Endodermal cell (in vitro differentiated cells): ENCODE data around the gene MRPL24. TPM values are rescaled to one million over a fixed set of nuclear protein-coding genes. Genes with fewer than 3 reads are reported as not detected.

Source experiments
- DNase-seq: peaks from one replicate; pipeline ENCODE4 v3.0.0-alpha.2; 2017
- H3K27ac ChIP-seq: 2 replicates; pipeline ENCODE4 v1.5.1; 2013; ENCODE audit warnings: mild to moderate bottlenecking, low read depth, low read length, moderate library complexity
- H3K27me3 ChIP-seq: 2 replicates; pipeline ENCODE4 v1.6.1; 2013; ENCODE audit warnings: mild to moderate bottlenecking, low read length, moderate library complexity; ENCODE audit not compliant: insufficient read depth, control insufficient read depth, poor library complexity, severe bottlenecking
- H3K36me3 ChIP-seq: 2 replicates; pipeline ENCODE4 v1.7.0; 2013; ENCODE audit warnings: mild to moderate bottlenecking, low read length, moderate library complexity; ENCODE audit not compliant: control insufficient read depth, insufficient read depth
- H3K4me1 ChIP-seq: one replicate; pipeline ENCODE4 v1.7.0; 2013; ENCODE audit warnings: low read length; ENCODE audit not compliant: control insufficient read depth, insufficient read depth
- H3K4me3 ChIP-seq: 2 replicates; pipeline ENCODE4 v1.5.1; 2013; ENCODE audit warnings: mild to moderate bottlenecking, low read length, moderate library complexity
- H3K9ac ChIP-seq: 2 replicates; pipeline ENCODE4 v1.6.1; 2013; ENCODE audit warnings: mild to moderate bottlenecking, low read length, moderate library complexity; ENCODE audit not compliant: poor library complexity, severe bottlenecking; ENCODE audit errors: extremely low read depth
- H3K9me3 ChIP-seq: 2 replicates; pipeline ENCODE4 v1.6.1; 2013; ENCODE audit warnings: mild to moderate bottlenecking, low read length, moderate library complexity; ENCODE audit not compliant: control insufficient read depth
- H3K27ac Mint-ChIP-seq: 2 replicates; pipeline ENCODE4 v1.8.0; 2020; ENCODE audit warnings: mixed read lengths
- H3K27me3 Mint-ChIP-seq: 2 replicates; pipeline ENCODE4 v1.8.0; 2021; ENCODE audit warnings: mild to moderate bottlenecking, mixed read lengths; ENCODE audit not compliant: insufficient read depth
- H3K36me3 Mint-ChIP-seq: 2 replicates; pipeline ENCODE4 v1.8.0; 2020; ENCODE audit warnings: low read depth, mixed read lengths
- H3K4me1 Mint-ChIP-seq: 2 replicates; pipeline ENCODE4 v1.8.0; 2020; ENCODE audit warnings: mixed read lengths
- H3K4me3 Mint-ChIP-seq: 2 replicates; pipeline ENCODE4 v1.8.0; 2020; ENCODE audit warnings: mild to moderate bottlenecking, moderate library complexity, mixed read lengths
- H3K9me3 Mint-ChIP-seq: 2 replicates; pipeline ENCODE4 v1.8.0; 2020; ENCODE audit warnings: mild to moderate bottlenecking, mixed read lengths
- CTCF ChIP-seq: fragments of 200-600 bp; sonication (generic); conservative IDR thresholded peaks from 2 replicates; pipeline ENCODE4 v1.5.0; 2021; ENCODE audit warnings: antibody characterized with exemption, mild to moderate bottlenecking
- WGBS, 2 experiments: methylation state at CpG; one replicate each; pipeline versions ENCODE4 v1.1.5 to v1.1.7; 2013; ENCODE audit warnings: missing lambda C conversion rate in 2 of 2, mixed read lengths in 1 of 2; ENCODE audit not compliant: insufficient coverage in 1 of 2, insufficient read length in 1 of 2; 5-methylcytosine and 5-hydroxymethylcytosine counted together
- total RNA-seq, 2 donors: library from RNA; stranded (reverse); fragmentation: NEBNext Ultra II Directional in 1 of 2; extraction: Animal tissue kit (Norgen Biotek cat#: 25700) in 1 of 2; gene quantifications; 2 replicates in 1 of 2; 3 replicates in 1 of 2; pipeline ENCODE4 v1.2.1, GENCODE V29; 2021

Gene MRPL24
- total RNA-seq, 2 donors from 2014 or later: 32.2 to 35.5 TPM

- Histone ChIP-seq H3K27me3 (no peaks in the 10 kb centered on the region), H3K27ac (no peak overlapping the region), H3K9me3 (no peaks in the 10 kb centered on the region), H3K36me3 (peaks cover 31% of the 10 kb centered on the region), H3K9ac (peak overlapping the region; percentile 81), H3K4me1 (peaks cover 17% of the 10 kb centered on the region), H3K4me3 (peak overlapping the region; percentile 97)
- 64 to 70% methylated on average over 6 to 7 of the region's 7 CpGs for WGBS, 2 experiments
- H3K27ac Mint-ChIP-seq: peak overlapping the region; percentile 91
- no peak for TF ChIP-seq CTCF
- no peak for DNase-seq
- H3K4me1 Mint-ChIP-seq: peaks cover 5% of the 10 kb centered on the region
- H3K9me3 Mint-ChIP-seq: no peaks in the 10 kb centered on the region
- H3K4me3 Mint-ChIP-seq: no peak overlapping the region
- H3K36me3 Mint-ChIP-seq: peaks cover 22% of the 10 kb centered on the region
- no peaks in the 10 kb centered on the region for H3K27me3 Mint-ChIP-seq
Observed at GRCh38 chr1:156727492-156727891, 13.4 kb downstream of the MRPL24 start.

GRCh38 chr1:156726549-156727226 is 14.2 kb downstream of the MRPL24 start:
- Mint-ChIP-seq H3K4me1 (peaks cover 5% of the 10 kb centered on the region), H3K27me3 (no peaks in the 10 kb centered on the region), H3K36me3 (peaks cover 25% of the 10 kb centered on the region), H3K27ac (no peak overlapping the region), H3K4me3 (no peak overlapping the region), H3K9me3 (no peaks in the 10 kb centered on the region)
- Histone ChIP-seq H3K27me3 (no peaks in the 10 kb centered on the region), H3K27ac (no peak overlapping the region), H3K9ac (no peak overlapping the region), H3K36me3 (peaks cover 35% of the 10 kb centered on the region), H3K4me3 (peak overlapping the region; percentile 97), H3K4me1 (peaks cover 17% of the 10 kb centered on the region), H3K9me3 (no peaks in the 10 kb centered on the region)
- DNase-seq: peak; percentile 89
- 62 to 63% methylated on average over 11 to 15 of the region's 15 CpGs for WGBS, 2 experiments
- TF ChIP-seq CTCF: peak; percentile 83

GRCh38 chr1:156725683-156726280 is 15.1 kb downstream of the MRPL24 start:
- H3K9ac ChIP-seq: no peak overlapping the region
- H3K4me1 Mint-ChIP-seq: peaks cover 5% of the 10 kb centered on the region
- H3K27me3 Mint-ChIP-seq: no peaks in the 10 kb centered on the region

More at GRCh38 chr1:156725683-156726280, 15.1 kb downstream of the MRPL24 start:
- peak; percentile 96 for DNase-seq
- no peaks in the 10 kb centered on the region for H3K27me3 ChIP-seq
- H3K4me3 ChIP-seq: peak overlapping the region; percentile 97
- WGBS, 2 experiments: 23 to 40% methylated on average over 11 to 18 of the region's 18 CpGs
- peak; percentile 99 for TF ChIP-seq CTCF
- H3K4me3 Mint-ChIP-seq: no peak overlapping the region
- H3K9me3 ChIP-seq: no peaks in the 10 kb centered on the region
- no peak overlapping the region for H3K27ac ChIP-seq
- H3K9me3 Mint-ChIP-seq: no peaks in the 10 kb centered on the region
- peaks cover 33% of the 10 kb centered on the region for H3K36me3 Mint-ChIP-seq
- peaks cover 17% of the 10 kb centered on the region for H3K4me1 ChIP-seq
- peaks cover 44% of the 10 kb centered on the region for H3K36me3 ChIP-seq
- H3K27ac Mint-ChIP-seq: no peak overlapping the region
